Cardiac septum (tissue), 1 donor: ENCODE data around the gene IL32. TPM values are rescaled to one million over a fixed set of nuclear protein-coding genes. Genes with fewer than 3 reads are reported as not detected.

Experiments
- DNase-seq: peaks from one replicate; pipeline ENCODE4 v3.0.0-alpha.2; 2020; ENCODE audit warnings: low spot score
- intact Hi-C: fragments of 100-400 bp; cut with DNase I; formaldehyde crosslinking; loops from one replicate; pipeline ENCODE4 v1.14.0; 2022
- total RNA-seq: library from RNA; stranded (reverse); fragmentation: NEBNext Ultra II Directional; extraction: Animal tissue kit (Norgen Biotek cat#: 25700); gene quantifications from one replicate; pipeline ENCODE4 v1.2.1, GENCODE V29; 2021
- donor health status: DM: no; HTN: no; CAD: no.

Gene IL32
- total RNA-seq, 1 donor from 2014 or later, result 32.3 TPM

DNA sequence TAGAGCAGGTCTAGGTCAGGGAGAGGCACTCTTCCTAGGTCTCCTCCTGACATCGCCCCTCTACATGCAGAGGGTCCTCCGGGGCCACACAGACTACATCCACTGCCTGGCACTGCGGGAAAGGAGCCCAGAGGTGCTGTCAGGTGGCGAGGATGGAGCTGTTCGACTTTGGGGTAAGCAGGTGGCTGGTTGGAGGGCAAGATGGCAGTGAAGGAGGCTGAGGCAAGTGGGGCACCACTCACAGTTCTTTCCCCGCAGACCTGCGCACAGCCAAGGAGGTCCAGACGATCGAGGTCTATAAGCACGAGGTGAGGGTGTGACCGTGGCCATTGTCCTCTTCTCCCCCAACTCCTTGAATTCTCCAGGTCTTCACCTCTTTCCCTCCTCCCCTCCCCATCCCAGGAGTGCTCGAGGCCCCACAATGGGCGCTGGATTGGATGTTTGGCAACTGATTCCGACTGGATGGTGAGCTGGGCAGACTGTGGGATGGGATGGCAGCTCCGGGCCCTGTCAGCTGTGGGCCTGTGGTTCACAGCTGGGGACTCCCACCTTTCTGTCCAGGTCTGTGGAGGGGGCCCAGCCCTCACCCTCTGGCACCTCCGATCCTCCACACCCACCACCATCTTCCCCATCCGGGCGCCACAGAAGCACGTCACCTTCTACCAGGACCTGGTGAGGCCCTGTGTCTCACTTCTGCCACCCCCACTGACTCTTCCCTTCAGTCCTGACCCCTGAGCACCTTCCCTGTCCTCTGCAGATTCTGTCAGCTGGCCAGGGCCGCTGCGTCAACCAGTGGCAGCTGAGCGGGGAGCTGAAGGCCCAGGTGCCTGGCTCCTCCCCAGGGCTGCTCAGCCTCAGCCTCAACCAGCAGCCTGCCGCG, 38.6 kb upstream of the IL32 start:
- no peak for DNase-seq
- intact Hi-C loops, result no loop called here

DNA sequence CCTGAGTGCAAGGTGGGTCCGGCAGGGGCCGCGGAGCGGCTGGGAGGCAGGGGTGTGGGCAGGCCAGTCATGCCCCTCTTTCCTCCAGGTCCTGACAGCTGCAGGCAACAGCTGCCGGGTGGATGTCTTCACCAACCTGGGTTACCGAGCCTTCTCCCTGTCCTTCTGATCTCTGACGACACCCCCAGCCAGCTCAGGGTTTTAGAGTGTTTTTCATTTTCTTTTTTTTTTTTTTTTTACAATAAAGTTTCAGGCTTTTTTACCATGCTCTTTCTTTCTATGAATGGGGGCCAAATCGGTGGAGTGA, 38.0 kb upstream of the IL32 start:
- intact Hi-C loops, result no loop called here
- no peak for DNase-seq

DNA sequence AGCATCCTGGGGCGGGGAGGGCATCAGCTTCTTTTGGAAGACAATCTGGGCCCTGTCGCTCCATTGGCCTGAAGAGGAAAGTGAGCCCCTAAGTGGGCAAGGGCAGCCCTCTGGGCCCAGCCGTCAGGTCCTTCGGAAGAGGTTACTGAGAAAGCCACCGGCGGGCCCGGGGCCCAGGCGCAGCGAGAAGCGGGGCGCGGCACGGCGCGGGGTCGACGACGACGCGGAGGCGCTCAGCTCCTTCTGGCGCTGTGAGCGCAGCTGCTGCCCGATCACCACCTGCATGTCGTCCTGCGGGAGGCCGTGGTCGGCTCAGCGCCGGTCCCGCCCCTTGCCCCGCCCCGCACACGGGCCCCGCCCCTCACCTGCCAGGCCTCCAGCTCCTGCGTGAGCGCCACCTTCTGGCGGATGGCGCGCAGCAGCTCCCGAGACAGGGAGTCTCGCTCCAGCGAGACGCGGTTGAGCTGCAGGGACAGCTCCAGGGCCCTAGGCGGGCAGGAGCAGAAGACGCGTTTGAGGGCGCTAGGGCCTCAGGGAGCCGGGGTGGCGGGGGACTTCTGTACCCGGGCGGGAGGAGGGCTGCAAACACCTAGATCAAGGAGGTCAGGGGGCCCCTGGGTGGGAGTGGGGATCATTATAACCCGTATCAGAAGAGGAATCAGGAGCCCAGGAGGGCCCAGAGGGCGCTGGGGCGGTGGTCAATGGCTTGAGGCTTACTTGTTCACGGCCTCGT, 37.3 kb upstream of the IL32 start:
- peak; percentile 93 for DNase-seq
- intact Hi-C loops, result no loop called here

DNA sequence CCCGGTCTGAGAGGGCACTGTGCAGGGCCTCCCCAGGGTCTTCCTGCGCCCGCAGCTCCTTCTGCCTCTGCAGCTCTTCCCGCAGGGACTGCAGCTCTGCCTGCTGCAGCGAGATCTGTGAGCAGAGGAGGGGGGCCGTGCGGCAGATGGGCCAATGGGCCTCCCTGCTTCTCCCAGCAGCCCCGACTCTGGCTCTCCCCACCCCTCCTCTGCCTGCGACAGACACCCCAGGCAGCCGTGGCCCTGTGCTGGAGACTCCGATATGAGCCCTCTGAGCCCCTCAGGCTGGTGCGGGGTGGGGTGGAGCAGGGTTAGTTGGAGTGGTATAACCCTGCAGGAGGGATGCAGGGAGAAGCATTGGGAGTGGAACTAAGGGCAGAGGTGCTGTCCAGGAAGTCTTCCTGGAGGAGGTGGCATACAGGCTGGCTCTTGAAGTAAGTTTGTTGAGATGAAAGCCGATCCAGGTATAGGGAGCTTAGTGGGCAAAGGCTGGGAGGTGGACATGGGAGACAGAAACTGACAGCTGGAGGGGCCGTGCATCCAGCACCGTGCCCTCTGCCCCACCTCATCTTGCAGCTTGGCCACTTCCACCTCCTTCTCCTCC, 36.6 kb upstream of the IL32 start:
- DNase-seq, result no peak
- intact Hi-C loops, result no loop called here

DNA sequence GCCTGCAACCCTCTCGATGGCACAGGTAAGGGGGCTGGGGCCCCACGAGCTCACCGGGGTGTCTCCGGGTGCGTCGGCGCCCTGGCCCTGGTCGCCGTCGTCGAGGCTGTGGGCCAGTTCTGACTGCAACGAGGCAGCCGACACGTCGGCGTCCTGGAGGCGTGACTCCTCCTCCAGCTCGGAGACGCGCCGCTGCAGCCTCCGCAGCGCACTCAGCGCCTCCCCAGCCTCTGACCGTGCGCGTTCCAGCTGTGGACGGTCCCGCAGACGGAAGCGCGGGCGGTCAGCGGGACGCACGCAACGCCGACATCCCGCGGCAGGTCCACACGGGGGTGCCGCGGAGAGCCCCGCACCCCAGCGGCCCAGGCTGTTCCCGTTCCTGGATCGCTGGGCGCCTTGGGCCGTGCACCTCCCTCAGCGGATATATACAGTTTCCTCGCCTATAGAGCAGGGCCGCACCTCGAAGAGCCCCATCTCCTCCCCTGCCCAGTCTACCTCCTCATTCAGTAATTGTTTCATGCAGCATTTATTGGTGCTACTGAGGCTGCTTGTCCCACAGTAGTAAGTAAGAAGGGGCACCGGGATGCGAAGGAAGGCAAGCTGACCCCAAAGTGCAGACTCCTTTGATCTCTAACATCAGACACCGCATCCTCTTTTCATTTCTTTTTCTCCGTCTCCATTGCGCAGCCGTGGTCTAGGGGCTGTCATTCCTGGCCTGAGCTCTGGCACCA, 35.8 kb upstream of the IL32 start:
- DNase-seq, result no peak
- intact Hi-C loops, result no loop called here

DNA sequence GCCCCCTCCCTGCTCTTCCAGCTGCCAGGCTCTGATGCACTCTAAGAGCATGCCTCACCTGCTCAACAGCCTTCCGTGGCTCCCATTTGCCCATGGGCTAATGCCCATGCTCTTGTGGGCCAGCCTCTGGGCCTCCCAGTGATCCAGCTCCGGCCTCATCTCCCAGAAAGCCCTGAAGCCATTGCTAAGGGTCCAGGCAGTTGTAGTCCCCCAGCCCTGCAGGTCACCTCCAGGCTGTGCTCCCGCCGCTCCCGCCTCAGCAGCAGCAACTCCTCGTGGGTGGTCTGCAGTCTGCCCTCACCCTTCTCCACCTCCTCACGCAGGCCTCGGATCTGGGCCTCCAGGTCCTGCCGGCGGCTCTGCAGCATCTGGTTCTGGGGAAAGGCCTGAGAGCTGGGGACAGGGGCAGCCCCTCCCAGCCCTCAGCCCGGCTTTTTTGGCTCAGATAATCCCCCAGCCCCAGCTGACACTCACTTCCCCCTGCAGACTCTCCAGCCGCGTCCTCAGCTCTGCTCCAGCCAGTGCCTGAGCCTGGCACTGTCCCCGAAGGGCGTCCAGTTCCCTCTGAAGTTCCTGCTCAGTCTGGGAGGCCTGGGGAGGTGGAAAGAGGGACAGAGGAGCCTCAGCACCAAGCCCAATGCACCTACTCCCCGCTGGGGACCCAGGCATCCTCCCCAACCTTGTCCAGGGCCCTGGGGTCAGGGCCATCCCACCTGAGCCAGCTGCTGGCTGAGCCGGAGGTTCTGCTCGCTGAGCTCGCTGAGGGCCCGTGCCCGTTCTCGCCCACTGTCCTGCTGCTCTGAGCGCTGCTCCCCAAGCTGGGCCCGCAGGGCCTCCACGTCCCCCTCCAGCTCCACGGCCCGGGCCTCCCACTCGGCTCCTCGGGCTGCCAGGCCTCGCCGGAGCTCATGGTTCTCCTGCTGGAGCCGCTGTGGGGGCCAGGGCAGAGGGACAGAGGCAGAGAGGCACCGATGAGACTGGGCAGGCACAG, 34.9 kb upstream of the IL32 start:
- DNase-seq, result no peak
- intact Hi-C loops, result no loop called here

DNA sequence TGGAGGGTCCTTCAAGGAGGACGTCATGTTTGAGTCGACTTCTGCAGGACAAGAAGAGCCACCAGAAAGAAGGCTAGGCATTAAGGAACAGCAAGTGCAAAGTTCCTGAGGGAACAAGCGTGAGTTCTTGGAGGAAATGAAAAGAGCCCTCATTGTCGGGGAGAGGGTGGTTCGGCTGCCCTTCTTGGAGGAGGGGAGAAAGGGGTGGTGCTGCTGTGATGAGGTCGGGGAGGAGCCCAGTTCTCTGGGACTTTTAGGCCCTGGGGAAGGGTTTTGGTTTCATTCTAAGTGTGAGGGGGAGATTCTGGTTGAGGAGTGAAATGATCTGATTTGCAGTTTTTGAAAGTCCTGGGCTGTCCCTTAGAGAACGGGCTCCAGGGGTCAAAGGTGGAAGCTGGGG, 32.8 kb upstream of the IL32 start:
- no peak for DNase-seq
- intact Hi-C loops, result no loop called here

DNA sequence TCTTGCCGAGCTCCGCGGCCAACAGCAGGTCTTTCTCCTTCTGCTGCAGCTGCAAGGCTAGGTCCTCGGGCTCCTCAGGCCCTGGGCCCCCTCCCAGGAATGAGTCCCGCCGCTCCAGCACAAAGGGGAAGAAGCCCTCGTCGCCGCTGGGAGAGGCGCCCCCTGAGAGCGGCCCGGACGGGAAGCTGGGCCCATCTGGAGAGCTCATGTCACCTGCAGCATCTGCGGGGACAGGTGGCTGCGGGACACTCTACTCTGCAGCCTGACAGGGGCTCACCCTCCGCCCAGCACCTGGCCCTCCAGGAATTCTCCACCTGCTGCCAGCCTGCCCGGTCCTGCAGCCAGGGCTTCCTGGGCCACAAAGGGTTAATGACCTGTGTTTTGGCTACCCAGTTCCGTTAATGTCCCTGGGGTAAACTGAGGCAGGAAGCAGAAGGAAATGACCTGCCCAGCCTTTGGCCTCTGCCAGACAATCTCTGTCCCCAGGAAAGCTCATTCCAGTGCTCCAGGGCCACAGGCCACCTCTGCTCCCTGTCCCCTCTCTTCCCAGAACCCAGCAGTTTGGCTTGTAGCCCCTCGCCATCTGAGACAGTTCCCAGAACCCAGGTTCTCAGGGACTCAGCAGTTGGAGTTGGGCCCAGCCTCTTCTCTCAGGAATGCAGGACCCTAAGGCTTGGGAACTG, 30.0 kb upstream of the IL32 start:
- intact Hi-C loops, result no loop called here
- no peak for DNase-seq

DNA sequence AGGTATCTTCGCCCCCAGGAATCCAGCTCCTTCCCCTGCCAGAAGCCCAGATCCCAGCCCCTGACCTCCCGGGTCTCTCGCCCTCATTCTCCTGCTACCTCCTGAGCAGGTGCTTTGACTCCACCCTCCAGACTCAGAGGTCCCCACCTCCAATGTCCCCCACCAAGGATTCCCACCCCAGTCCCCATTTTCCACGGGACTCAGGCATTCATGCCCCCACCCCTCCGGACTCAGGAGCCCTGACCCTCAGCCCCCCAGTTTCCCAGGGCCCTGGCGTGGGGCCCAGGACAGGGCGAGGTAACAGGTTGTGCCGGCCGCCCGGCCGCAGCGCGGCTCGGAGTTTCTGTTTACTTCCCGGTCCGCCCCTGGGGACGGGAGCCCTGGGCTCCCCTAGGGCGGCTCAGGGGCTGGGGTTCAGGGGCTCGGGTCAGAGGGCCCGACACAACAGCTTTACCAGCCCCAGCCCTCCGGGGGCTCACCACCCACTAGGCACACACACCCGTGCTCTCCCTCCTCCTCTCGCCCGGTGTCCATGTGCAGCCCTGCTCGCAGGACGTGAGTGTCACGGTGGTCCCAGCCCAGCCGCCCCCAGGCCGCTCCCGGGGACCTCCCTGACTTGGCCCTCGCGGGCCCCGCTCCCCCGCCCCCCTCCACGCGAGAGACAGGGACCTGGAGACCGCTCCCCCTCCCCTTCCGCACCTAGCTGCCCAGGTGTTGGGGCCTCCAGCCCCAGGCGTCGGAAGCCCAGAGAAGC, 29.3 kb upstream of the IL32 start:
- no peak for DNase-seq
- intact Hi-C loops, result no loop called here

DNA sequence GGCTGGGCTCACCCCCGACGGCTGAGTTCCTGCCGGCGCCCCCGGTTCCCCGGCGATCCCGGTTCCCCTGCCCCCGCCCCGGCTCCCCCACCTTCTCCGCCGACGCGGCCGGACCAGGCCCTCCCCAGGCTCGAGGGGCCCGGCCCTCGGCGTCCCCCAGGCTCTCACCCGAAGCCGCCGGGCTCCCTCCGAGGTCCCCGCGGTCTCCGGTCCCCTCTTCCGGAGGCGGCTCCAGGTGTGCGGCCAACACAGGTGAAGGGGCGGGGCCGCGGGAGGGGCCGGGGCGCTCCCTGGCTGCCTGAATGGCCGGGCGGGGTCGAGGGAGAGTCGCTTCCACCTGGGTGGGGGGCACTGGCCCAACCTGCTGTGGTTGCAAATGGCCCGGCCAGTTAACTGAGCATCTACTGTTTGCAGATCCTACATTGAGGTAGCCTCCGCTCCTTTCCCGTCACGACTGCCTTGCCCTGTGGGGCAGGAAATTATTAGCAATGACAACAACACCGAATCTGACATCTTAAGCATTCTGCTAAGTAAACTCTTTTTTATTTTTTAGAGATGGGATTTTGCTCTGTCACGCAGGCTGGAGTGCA, 28.6 kb upstream of the IL32 start, which contains the start of gene BICDL2:
BICDL2 (minus strand) TSS at position 219 of the 590 bp plus-strand sequence. CDS start 1,448 bp downstream, outside the sequence.
- intact Hi-C loops, result no loop called here
- DNase-seq, result no peak

DNA sequence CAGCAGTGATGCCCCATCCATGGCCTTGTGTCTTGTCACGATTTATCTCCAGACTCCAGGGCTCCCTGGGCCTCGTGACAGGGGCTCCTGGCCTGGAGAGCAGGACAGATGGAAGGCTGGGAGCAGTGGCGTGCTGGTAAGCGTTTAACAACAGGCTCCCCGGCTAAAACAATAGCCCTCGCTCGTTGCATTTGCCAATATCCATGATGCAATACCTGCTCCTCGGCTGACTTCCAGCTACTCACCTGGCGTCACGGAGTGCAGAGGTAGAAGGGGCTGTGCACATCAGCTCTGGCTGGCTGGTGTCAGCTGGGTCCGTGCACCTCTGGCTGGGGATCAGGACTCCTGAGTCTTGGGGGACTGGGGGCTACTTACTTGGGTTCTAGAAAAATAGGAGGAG, 27.2 kb upstream of the IL32 start:
- intact Hi-C loops, result no loop called here
- no peak for DNase-seq

DNA sequence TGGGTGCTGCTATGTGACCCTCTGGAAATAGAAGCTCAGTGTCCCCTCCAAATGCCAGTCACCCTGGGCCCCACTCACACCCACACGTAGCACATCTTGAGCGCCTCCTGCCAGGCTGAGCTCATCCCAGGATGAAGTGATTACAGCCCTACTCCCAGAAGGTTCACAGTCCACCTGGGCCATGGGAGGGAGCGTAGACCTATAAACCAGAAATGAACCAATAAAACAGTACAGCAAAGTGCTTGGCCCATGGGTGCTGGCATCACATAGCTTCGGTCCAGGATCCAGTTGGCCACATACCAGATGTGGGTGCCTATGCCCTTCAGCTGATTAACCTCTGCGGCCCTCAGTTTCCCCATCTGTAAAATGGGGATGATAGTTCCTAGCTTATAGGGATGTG, 26.5 kb upstream of the IL32 start:
- intact Hi-C loops, result no loop called here
- DNase-seq, result no peak

DNA sequence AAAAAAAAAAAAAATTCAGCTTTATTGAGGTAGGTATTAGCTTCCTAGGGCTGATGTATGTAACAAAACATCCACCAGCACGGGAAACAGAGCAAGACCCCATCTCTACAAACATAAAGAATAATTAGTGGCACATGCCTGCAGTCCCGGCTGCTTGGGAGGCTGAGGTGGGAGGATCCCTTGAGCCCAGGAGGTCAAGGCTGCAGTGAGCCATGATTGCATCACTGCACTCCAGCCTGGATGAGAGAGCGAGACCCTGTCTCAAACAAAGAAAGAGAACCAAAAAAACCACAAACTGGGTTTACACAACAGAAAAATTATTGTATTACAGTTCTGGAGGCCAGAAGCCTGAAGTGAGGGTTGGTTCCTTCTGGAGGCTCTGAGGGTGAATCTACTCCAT, 23.1 kb upstream of the IL32 start:
- no peak for DNase-seq
- intact Hi-C loops, result no loop called here

DNA sequence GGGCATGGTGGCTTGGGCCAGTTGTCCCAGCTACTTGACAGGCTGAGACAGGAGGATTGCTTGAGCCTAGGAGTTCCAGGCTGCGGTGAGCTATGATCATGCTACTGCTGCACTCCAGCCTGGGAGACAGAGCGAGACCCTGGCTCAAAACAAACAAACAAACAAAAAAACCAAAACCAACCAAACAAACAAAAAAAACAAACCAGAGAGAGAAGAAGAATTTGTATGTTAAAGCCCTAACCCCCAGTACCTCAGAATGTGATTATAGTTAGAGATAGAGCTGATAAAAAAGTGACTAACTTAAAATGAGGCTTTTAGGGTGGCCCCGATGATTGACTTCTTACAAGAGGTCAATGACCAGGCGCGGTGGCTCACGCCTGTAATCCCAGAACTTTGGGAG, 20.7 kb upstream of the IL32 start:
- intact Hi-C loops, result no loop called here
- DNase-seq, result no peak

DNA sequence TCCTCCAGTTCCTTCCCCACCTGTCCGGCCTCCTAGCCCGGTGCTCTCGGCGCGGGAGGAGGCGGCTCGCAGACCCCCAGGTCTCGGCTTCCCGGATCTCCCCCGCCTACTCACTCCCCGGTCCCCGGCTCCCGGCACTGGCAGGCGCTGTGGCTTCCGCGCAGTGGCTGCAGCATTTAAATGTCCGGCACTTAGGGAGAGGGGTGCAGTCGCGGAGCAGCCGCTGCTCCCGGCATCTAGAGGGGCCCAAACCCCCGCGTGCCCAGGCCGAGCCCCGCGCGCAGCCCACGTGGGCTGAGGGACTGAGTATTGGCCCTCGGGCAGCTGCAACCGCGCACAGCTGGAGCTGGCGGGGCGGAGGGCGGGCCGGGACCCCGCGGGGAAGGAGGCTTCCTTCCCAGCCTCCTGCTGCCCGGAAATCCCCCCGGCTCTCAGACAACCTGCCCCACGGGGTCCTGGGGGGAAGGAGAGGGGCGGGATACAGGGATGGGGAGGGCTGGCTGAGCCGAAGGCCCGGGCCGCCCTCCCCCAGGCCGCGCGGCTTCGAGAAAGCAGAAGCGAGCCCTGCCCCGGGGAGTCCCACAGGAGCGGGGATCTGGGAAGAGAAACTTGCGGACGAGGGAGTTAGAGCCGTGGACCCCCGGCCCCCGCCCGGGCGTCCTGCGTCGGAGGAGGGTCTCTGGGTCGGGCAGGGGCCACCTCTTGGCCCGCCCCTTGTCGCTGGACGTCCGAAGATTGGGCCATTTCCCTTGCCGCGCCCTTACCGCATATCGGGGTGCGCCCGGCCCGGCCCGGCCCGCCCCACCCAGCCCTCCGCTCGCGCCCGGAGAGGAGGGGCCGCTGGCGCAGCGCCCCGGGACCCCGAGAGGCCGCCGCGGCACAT, 19.4 kb upstream of the IL32 start, which contains the start of gene MMP25:
MMP25 (plus strand) TSS at position 804 of the 883 bp plus-strand sequence. CDS start 357 bp downstream, outside the sequence.
- intact Hi-C loops, result no loop called here
- DNase-seq, result peak; percentile 85
